Activated T-helper 9 cell treated with anti-CD3 and anti-CD28 coated beads, Interleukin-2, amount 50 U/mL, for 16 hours (primary cell): ENCODE data around the gene CTPS1.

Experiments used
- DNase-seq: peaks from one replicate; pipeline ENCODE4 v3.0.0-alpha.2; 2020; ENCODE audit warnings: low read depth

Gene CTPS1

DNA sequence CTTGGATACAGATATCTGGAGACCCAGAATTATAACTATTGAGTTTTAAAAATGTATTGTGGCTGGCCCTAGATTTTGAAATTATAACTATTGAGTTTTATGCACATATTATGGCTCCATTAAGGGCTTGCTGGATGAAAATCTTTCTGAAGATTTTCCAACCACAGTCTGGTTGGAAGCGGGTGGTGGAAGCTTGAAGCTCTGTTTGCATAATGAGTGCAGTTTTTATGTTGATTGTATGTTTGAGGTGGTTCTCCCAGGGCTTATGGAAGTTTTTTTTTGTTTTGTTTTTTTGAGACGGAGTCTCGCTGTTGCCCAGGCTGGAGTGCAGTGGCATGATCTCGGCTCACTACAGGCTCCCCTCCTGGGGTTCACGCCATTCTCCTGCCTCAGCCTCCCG lies 10.1 kb upstream of the CTPS1 start:
- DNase-seq = no peak

- DNase-seq = no peak
These were observed 7.5 kb upstream of the CTPS1 start for GRCh38 chr1:40971966-40972365.

GRCh38 chr1:40973912-40974311 lies 5.6 kb upstream of the CTPS1 start:
- no peak for DNase-seq

GRCh38 chr1:40974945-40975344 lies 4.6 kb upstream of the CTPS1 start:
- DNase-seq = no peak

- DNase-seq = no peak
These were observed 2.4 kb upstream of the CTPS1 start for GRCh38 chr1:40976952-40977690.

- no peak for DNase-seq
These were observed 1.8 kb upstream of the CTPS1 start for GRCh38 chr1:40977716-40978115.

DNA sequence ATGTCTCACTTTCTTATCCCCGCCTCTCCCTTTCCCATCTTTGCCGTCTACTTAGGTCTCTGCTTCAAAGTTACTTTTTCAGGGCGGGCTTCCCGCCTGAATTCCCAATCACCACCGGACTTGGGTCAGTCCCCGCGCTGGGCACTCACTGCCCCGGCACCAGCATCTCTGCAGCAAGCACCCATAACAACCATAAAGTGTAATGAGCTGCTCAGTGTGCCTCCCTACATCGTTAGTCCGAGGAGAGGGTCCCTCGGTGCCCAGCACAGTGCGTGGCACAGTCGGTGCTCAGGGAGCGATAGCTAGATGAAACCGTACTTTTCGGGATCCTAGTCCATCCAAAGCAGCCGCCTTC lies 633 bp upstream of the CTPS1 start:
- no peak for DNase-seq

GRCh38 chr1:40980068-40980452 lies 564 bp downstream of the CTPS1 start:
- no peak for DNase-seq

GRCh38 chr1:40980453-40981121 lies 1.1 kb downstream of the CTPS1 start:
- peak; percentile 36 for DNase-seq

- no peak for DNase-seq
These were observed 2.4 kb downstream of the CTPS1 start for GRCh38 chr1:40981691-40982448.

- DNase-seq = no peak
These were observed 3.2 kb downstream of the CTPS1 start for GRCh38 chr1:40982721-40983120.

GRCh38 chr1:40983286-40983685 lies 3.8 kb downstream of the CTPS1 start:
- DNase-seq = no peak

DNA sequence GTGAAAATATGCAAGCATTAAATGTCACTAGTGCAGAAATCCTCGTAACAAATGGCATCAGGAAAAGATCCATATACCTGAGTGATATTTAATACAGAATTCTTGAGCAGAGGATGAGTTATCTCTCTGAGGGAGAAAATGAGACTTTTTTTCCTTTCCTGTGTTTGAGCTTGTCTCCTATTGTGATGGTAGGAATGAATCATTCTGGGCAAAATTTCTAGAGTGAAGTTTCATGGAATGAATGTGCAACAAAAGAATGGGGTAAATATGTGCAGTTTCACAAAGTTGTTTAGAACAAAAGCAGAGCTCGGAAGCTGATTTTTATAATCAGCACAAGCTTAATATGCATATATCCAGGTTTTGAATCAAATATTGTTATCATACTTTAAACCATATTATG lies 4.6 kb downstream of the CTPS1 start:
- DNase-seq = no peak

GRCh38 chr1:40984531-40984930 lies 5.0 kb downstream of the CTPS1 start:
- DNase-seq = no peak

DNA sequence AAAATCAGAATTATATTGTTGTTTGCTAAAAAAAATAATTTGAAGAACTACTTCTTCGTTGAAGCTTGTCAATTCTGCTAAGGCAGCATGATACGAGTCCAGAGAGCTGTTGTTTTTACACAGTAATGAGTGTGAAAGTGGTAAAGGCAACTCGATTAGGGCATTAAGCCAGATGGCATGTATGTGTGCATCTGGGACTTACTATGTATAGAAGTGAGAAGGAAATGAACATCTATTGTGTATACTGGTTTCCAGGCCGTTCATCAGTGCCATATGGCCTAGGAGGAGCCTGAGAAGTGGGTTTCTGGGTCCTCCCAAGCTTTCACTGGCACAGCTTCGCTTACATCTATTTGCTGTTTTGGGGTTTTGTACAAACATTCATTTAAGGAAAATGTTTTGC lies 5.7 kb downstream of the CTPS1 start:
- no peak for DNase-seq

DNA sequence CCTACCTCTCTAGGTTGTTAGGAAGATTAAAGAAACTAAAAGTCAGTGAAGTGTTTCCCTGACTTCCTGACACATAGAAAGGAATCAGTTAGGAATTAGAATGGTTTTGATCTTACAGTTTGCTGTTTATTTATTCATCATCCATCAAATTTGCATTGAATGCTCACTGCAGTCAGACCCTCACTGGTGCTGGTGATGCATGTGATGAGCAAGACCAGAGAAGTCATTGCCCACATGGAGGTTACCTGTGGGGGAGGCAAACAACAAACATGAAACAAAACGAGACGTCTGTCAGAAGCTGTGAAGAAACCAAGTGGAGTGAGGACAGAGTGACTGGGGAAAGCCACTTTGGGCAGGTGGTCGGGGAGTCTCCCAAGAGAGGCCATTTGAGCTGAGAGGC lies 6.4 kb downstream of the CTPS1 start:
- no peak for DNase-seq

GRCh38 chr1:40986328-40986783 lies 6.9 kb downstream of the CTPS1 start:
- no peak for DNase-seq

DNA sequence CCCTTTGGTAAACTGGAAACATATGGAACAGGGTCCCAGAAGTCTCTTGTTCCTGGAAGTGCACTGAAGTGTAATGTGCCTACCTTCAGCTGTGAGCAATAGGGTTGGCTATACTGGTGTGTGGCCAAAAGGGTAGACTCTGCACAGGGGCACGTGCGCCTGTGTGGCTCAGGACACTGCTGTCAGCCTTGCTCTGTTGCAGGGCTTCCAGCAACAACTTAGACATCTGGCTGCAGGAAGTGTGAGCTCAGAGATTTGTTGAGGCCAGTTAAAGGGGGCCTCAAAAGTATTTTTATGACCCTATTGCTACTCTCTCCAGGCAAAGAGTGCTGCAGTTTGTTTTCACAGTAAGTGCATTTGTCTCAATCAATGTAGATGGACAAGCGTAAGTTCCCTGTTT lies 7.5 kb downstream of the CTPS1 start:
- no peak for DNase-seq

DNA sequence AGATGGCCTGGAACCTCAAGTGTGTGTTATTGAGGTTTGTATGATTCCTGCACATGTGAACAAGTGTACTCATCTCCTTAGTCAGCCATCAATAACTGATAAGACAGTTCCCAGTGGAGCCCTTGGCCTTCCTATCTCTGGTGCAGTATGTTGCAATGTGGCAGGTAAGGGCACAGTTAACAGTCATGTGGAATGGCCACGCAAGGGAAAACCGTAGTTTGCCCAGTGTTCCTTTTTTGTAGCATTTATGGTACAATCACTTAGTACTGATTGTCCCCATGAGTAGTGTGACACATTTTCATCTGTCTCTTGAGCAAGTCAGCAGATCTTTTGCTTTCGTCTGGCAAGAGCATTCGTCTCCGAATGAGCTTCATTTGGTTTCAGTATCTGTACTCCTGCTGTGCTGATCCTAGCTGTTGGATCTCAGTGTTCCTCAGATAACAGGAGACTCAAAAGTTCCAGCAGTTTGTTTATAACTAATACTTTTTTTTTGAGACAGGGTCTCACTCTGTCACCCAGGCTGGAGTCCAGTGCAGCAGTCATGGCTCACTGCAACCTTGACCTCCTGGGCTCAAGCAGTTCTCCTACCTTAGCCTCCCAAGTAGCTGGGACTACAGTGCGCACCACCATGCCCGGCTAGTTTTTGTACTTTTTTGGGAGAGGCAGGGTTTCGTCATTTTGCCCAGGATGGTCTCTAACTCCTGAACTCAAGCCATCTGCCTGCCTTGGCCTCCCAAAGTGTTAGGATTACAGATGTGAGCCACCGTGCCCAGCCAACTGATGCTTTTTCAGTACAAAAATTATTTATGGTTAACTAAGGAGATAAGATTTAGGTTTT lies 8.2 kb downstream of the CTPS1 start:
- DNase-seq = no peak

GRCh38 chr1:40988280-40988679 lies 8.8 kb downstream of the CTPS1 start:
- no peak for DNase-seq

GRCh38 chr1:40989066-40989465 lies 9.6 kb downstream of the CTPS1 start:
- no peak for DNase-seq

DNA sequence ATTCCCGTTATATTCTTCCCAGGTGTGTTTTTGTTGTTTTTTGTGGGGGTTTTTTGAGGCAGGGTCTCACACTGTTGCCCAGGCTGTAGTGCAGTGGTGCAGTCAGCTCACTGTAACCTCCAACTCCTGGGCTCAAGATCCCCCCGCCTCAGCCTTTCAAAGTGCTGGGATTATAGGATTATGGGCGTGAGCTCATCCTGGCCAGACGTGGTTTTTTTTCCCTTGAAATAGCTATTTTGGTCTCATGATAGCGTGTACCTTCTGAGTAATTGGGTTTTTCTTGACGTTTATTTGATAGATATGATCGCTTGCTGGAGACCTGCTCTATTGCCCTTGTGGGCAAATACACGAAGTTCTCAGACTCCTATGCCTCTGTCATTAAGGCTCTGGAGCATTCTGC lies 17.6 kb downstream of the CTPS1 start:
- no peak for DNase-seq
